CD14-positive monocyte (primary cell): ENCODE measurements around the gene CLRN2. TPM values are rescaled to one million over a fixed set of nuclear protein-coding genes. Genes with fewer than 3 reads are reported as not detected.
A peak's percentile ranks its signal among the peaks of the same experiment; 100 is the strongest.

Experiments used
- DNase-seq, 3 donors: peaks; one replicate each; pipeline ENCODE4 v3.0.0-alpha.2; 2011 to 2022
- H2AFZ ChIP-seq: 2 replicates; pipeline ENCODE4 v1.6.0; 2012; ENCODE audit warnings: mild to moderate bottlenecking, low read depth, low read length, inconsistent platforms; ENCODE audit not compliant: insufficient read depth, poor library complexity, severe bottlenecking
- H3K27ac ChIP-seq, 2 donors: 1 replicate in 1 of 2; 2 replicates in 1 of 2; pipeline ENCODE4 v1.5.1; 2012 to 2013; ENCODE audit warnings: low read length in 2 of 2, control low read depth in 1 of 2, inconsistent platforms in 1 of 2, low read depth in 1 of 2, mild to moderate bottlenecking in 1 of 2
- H3K27me3 ChIP-seq, 2 donors: one replicate each; pipeline versions ENCODE4 v1.6.0 to v1.6.1; 2011 to 2013; ENCODE audit warnings: low read length in 2 of 2; ENCODE audit not compliant: control insufficient read depth in 2 of 2, insufficient read depth in 2 of 2
- H3K36me3 ChIP-seq, 2 donors: replicated peaks in 1 of 2; 1 replicate in 1 of 2; 2 replicates in 1 of 2; pipeline versions ENCODE4 v1.5.1 to v1.6.1; 2012 to 2013; ENCODE audit warnings: low read length in 2 of 2, control low read depth in 1 of 2, inconsistent platforms in 1 of 2, mild to moderate bottlenecking in 1 of 2; ENCODE audit not compliant: insufficient read depth in 2 of 2, control insufficient read depth in 1 of 2
- H3K4me1 ChIP-seq, 2 donors: 1 replicate in 1 of 2; 2 replicates in 1 of 2; pipeline versions ENCODE4 v1.5.1 to v1.6.1; 2012 to 2013; ENCODE audit warnings: low read length in 2 of 2, control low read depth in 1 of 2, inconsistent platforms in 1 of 2, mild to moderate bottlenecking in 1 of 2, moderate library complexity in 1 of 2; ENCODE audit not compliant: insufficient read depth in 2 of 2, control insufficient read depth in 1 of 2
- H3K4me2 ChIP-seq: replicated peaks from 2 replicates; pipeline ENCODE3; 2012; ENCODE audit warnings: low read length, moderate library complexity, mild to moderate bottlenecking; ENCODE audit not compliant: poor library complexity, severe bottlenecking; ENCODE audit errors: extremely low read depth
- H3K4me3 ChIP-seq, 3 experiments: fragments of 200-600 bp in 1 of 3; sonication (generic) in 1 of 3; replicated peaks in 1 of 3; 1 replicate in 2 of 3; 2 replicates in 1 of 3; pipeline ENCODE4 v1.5.1; 2011 to 2013; ENCODE audit warnings: low read length in 3 of 3, mild to moderate bottlenecking in 3 of 3, control low read depth in 2 of 3, low read depth in 2 of 3, inconsistent platforms in 1 of 3, moderate library complexity in 1 of 3
- H3K79me2 ChIP-seq: 2 replicates; pipeline ENCODE4 v1.6.0; 2012; ENCODE audit warnings: mild to moderate bottlenecking, control low read depth, inconsistent platforms, low read length, moderate library complexity; ENCODE audit not compliant: insufficient read depth
- H3K9ac ChIP-seq: 2 replicates; pipeline ENCODE4 v1.6.0; 2017; ENCODE audit warnings: low read length, mild to moderate bottlenecking; ENCODE audit not compliant: insufficient read depth, poor library complexity, severe bottlenecking
- H3K9me3 ChIP-seq, 2 donors: replicated peaks in 1 of 2; 1 replicate in 1 of 2; 2 replicates in 1 of 2; pipeline versions ENCODE4 v1.5.1 to v1.6.1; 2012 to 2013; ENCODE audit warnings: low read length in 2 of 2, control low read depth in 1 of 2; ENCODE audit not compliant: control insufficient read depth in 1 of 2, insufficient read depth in 1 of 2
- H4K20me1 ChIP-seq: 2 replicates; pipeline ENCODE4 v1.6.0; 2012; ENCODE audit warnings: mild to moderate bottlenecking, low read length, control low read depth, moderate library complexity; ENCODE audit not compliant: insufficient read depth
- H3K27ac Mint-ChIP-seq, 7 donors: one replicate each; pipeline ENCODE4 v1.8.0; 2020; ENCODE audit warnings: mild to moderate bottlenecking in 7 of 7, mixed read lengths in 7 of 7, moderate library complexity in 6 of 7, inconsistent platforms in 2 of 7
- H3K27me3 Mint-ChIP-seq, 3 donors: one replicate each; pipeline ENCODE4 v1.8.0; 2021 to 2022; ENCODE audit warnings: low read depth in 3 of 3, mild to moderate bottlenecking in 3 of 3, mixed read lengths in 3 of 3, moderate library complexity in 3 of 3, inconsistent platforms in 1 of 3
- H3K36me3 Mint-ChIP-seq, 2 donors: one replicate each; pipeline ENCODE4 v1.8.0; 2020; ENCODE audit warnings: mixed read lengths in 2 of 2, inconsistent platforms in 1 of 2, mild to moderate bottlenecking in 1 of 2
- H3K4me1 Mint-ChIP-seq: one replicate; pipeline ENCODE4 v1.8.0; 2020; ENCODE audit warnings: mild to moderate bottlenecking, mixed read lengths
- H3K4me3 Mint-ChIP-seq, 2 donors: one replicate each; pipeline ENCODE4 v1.8.0; 2020; ENCODE audit warnings: mild to moderate bottlenecking in 2 of 2, mixed read lengths in 2 of 2, moderate library complexity in 1 of 2
- H3K9me3 Mint-ChIP-seq, 7 donors: one replicate each; pipeline ENCODE4 v1.8.0; 2020 to 2022; ENCODE audit warnings: mixed read lengths in 7 of 7, mild to moderate bottlenecking in 6 of 7, moderate library complexity in 6 of 7, inconsistent platforms in 2 of 7
- CTCF ChIP-seq: fragments of 200-600 bp; IDR thresholded peaks from one replicate; pipeline ENCODE4 v1.8.0; 2022; ENCODE audit warnings: antibody characterized with exemption, mild to moderate bottlenecking
- WGBS: methylation state at CpG from one replicate; pipeline ENCODE4 v1.1.5; 2013; ENCODE audit warnings: missing lambda C conversion rate; ENCODE audit not compliant: insufficient coverage; 5-methylcytosine and 5-hydroxymethylcytosine counted together
- intact Hi-C, 2 donors: fragments of 100-400 bp; cut with micrococcal nuclease; formaldehyde crosslinking; loops; one replicate each; pipeline versions ENCODE4 v1.15.0 to v1.15.1; 2023
- polyA minus RNA-seq: library from RNA; depleted of rRNA, polyadenylated mRNA; stranded (reverse); fragments of >200 nt; gene quantifications from 2 replicates; pipeline ENCODE4 v1.2.3, GENCODE V29; 2012
- polyA plus RNA-seq, 3 donors: library from polyadenylated mRNA; depleted of rRNA in 1 of 3; unstranded in 2 of 3; stranded (reverse) in 1 of 3; fragments of 300-500 nt in 2 of 3; fragments of >200 nt in 1 of 3; fragmentation: Illumina TruSeq in 2 of 3; gene quantifications; 1 replicate in 2 of 3; 2 replicates in 1 of 3; pipeline ENCODE4 v1.2.3, GENCODE V29; 2012 to 2021
- total RNA-seq, 12 experiments: library from RNA in 1 of 12; stranded (reverse) in 1 of 12; fragments of 120-200 nt in 1 of 12; gene quantifications; one replicate each; pipeline ENCODE4 v1.2.4 and lab custom pipeline; 2013 to 2026; ENCODE audit warnings: mixed read lengths in 6 of 12, inconsistent platforms in 1 of 12

Gene CLRN2
- not detected for total RNA-seq (2013)
- polyA plus RNA-seq: not detected
- not detected in 2 replicates for polyA minus RNA-seq
- 0 to 0.58 (median 0) reads per million in 11 experiments for total RNA-seq (lab: John Stamatoyannopoulos, UW)

- Histone ChIP-seq H3K4me1 (peaks cover 14 to 17% of the 10 kb centered on the region in 2 donors), H3K9ac (no peak within 1 kb of the TSS), H3K79me2 (peaks cover 8% of the 10 kb centered on the region), H3K27me3 (no peaks in the 10 kb centered on the region), H3K9me3 (no peaks in the 10 kb centered on the region), H3K36me3 (no peaks in the 10 kb centered on the region), H4K20me1 (no peaks in the 10 kb centered on the region), H3K27ac (no peak within 1 kb of the TSS), H3K4me2 (no peak within 1 kb of the TSS), H2AFZ (no peak within 1 kb of the TSS), H3K4me3 (no peak within 1 kb of the TSS)
- intact Hi-C loops: no loop called here
- no peaks in the 10 kb centered on the region for H3K9me3 Mint-ChIP-seq
- H3K4me3 Mint-ChIP-seq: no peak within 1 kb of the TSS
- H3K36me3 Mint-ChIP-seq: no peaks in the 10 kb centered on the region
- no peak within 1 kb of the TSS for H3K27ac Mint-ChIP-seq
- peaks cover 21% of the 10 kb centered on the region for H3K4me1 Mint-ChIP-seq
- DNase-seq: no peak
- H3K27me3 Mint-ChIP-seq: peaks cover 2 to 12% (median 11%) of the 10 kb centered on the region in 3 donors
- TF ChIP-seq CTCF: no peak
- 100% methylated on average over 3 of the region's 9 CpGs for WGBS
Observed at GRCh38 chr4:17514865-17515264, at the start of gene CLRN2. TSS of gene CLRN2 (plus strand) at chr4:17515165. CDS start at chr4:17515267, 102 bp downstream.

GRCh38 chr4:17468619-17469221 lies 46.2 kb upstream of the CLRN2 start:
- no peaks in the 10 kb centered on the region for H3K27me3 Mint-ChIP-seq
- Histone ChIP-seq H3K27ac (no peak overlapping the region), H3K27me3 (no peaks in the 10 kb centered on the region), H2AFZ (no peak overlapping the region), H3K9me3 (no peaks in the 10 kb centered on the region), H3K4me1 (no peaks in the 10 kb centered on the region), H3K4me2 (no peak overlapping the region), H3K79me2 (no peaks in the 10 kb centered on the region), H3K9ac (no peak overlapping the region), H3K4me3 (no peak overlapping the region), H4K20me1 (no peaks in the 10 kb centered on the region), H3K36me3 (no peaks in the 10 kb centered on the region)
- H3K4me3 Mint-ChIP-seq: no peak overlapping the region
- peak; percentile 72 for TF ChIP-seq CTCF
- 68% methylated on average over 4 of the region's 9 CpGs for WGBS
- no peaks in the 10 kb centered on the region for H3K36me3 Mint-ChIP-seq
- intact Hi-C loops: no loop called here
- DNase-seq: peak in 2 of 3 donors; percentile 10 to 37
- no peaks in the 10 kb centered on the region for H3K4me1 Mint-ChIP-seq
- H3K9me3 Mint-ChIP-seq: peaks cover 0 to 7% (median 0%) of the 10 kb centered on the region in 7 donors
- no peak overlapping the region for H3K27ac Mint-ChIP-seq
